GM18520 (cell line): ENCODE data around the gene MTA1.

ENCODE experiments used
- ATAC-seq: cut with Tn5 transposase; IDR thresholded peaks from one replicate; pipeline ENCODE4 v1.9.1; 2021; ENCODE audit not compliant: unreplicated experiment

The MTA1 gene

GRCh38 chr14:105401699-105402098, 17.9 kb upstream of the MTA1 start:
- no peak for ATAC-seq

- ATAC-seq = no peak
These were observed 11.0 kb upstream of the MTA1 start for GRCh38 chr14:105408592-105408991.

- ATAC-seq = no peak
These were observed 10.3 kb upstream of the MTA1 start for GRCh38 chr14:105409364-105409763.

- no peak for ATAC-seq
These were observed 9.0 kb upstream of the MTA1 start for GRCh38 chr14:105410642-105411016.

GRCh38 chr14:105411017-105411941, 8.3 kb upstream of the MTA1 start:
- no peak for ATAC-seq

GRCh38 chr14:105411985-105412770, 7.4 kb upstream of the MTA1 start:
- no peak for ATAC-seq

GRCh38 chr14:105412771-105413543, 6.7 kb upstream of the MTA1 start:
- ATAC-seq = no peak

GRCh38 chr14:105413544-105413886, 6.1 kb upstream of the MTA1 start:
- no peak for ATAC-seq

- no peak for ATAC-seq
These were observed 4.9 kb upstream of the MTA1 start for GRCh38 chr14:105414456-105415371.

- no peak for ATAC-seq
These were observed 3.9 kb upstream of the MTA1 start for GRCh38 chr14:105415481-105416428.

- no peak for ATAC-seq
These were observed 3.0 kb upstream of the MTA1 start for GRCh38 chr14:105416671-105417070.

GRCh38 chr14:105417690-105418121, 1.9 kb upstream of the MTA1 start:
- ATAC-seq = no peak

- no peak for ATAC-seq
These were observed 1.1 kb upstream of the MTA1 start for GRCh38 chr14:105418269-105419194.

- no peak for ATAC-seq
These were observed 710 bp downstream of the MTA1 start for GRCh38 chr14:105420101-105420973.

- no peak for ATAC-seq
These were observed 1.5 kb downstream of the MTA1 start for GRCh38 chr14:105420974-105421674.
